Liver (tissue), 9 donors: ENCODE measurements around the gene DTNB. TPM values are rescaled to one million over a fixed set of nuclear protein-coding genes. Genes with fewer than 3 reads are reported as not detected.

Source experiments
- DNase-seq: peaks from one replicate; pipeline ENCODE4 v3.0.0-alpha.2; 2017; ENCODE audit warnings: low spot score
- H3K27ac ChIP-seq, 2 donors: one replicate each; pipeline ENCODE4 v1.7.0; 2013; ENCODE audit warnings: inconsistent platforms in 2 of 2, low read length in 2 of 2, control low read depth in 1 of 2, low read depth in 1 of 2, mild to moderate bottlenecking in 1 of 2
- H3K27me3 ChIP-seq, 4 donors: one replicate each; pipeline versions ENCODE4 v1.6.1 to v1.7.0; 2013; ENCODE audit warnings: low read length in 3 of 4, inconsistent platforms in 1 of 4, mild to moderate bottlenecking in 1 of 4, moderate library complexity in 1 of 4; ENCODE audit not compliant: control insufficient read depth in 4 of 4, insufficient read depth in 4 of 4
- H3K36me3 ChIP-seq, 4 donors: one replicate each; pipeline versions ENCODE4 v1.6.1 to v1.7.0; 2013; ENCODE audit warnings: low read length in 3 of 4, mild to moderate bottlenecking in 3 of 4, low read depth in 1 of 4, moderate library complexity in 1 of 4; ENCODE audit not compliant: control insufficient read depth in 4 of 4, insufficient read depth in 3 of 4
- H3K4me1 ChIP-seq, 4 donors: one replicate each; pipeline versions ENCODE4 v1.6.1 to v1.7.0; 2013; ENCODE audit warnings: low read length in 3 of 4, mild to moderate bottlenecking in 3 of 4, moderate library complexity in 1 of 4; ENCODE audit not compliant: control insufficient read depth in 4 of 4, insufficient read depth in 4 of 4
- H3K4me3 ChIP-seq, 3 donors: one replicate each; pipeline versions ENCODE4 v1.6.1 to v1.7.0; 2013; ENCODE audit warnings: low read length in 3 of 3, control low read depth in 1 of 3, low read depth in 1 of 3, mild to moderate bottlenecking in 1 of 3
- H3K9ac ChIP-seq, 2 donors: one replicate each; pipeline ENCODE4 v1.7.0; 2013; ENCODE audit warnings: low read length in 2 of 2, mild to moderate bottlenecking in 2 of 2, moderate library complexity in 2 of 2, control low read depth in 1 of 2, low read depth in 1 of 2
- H3K9me3 ChIP-seq, 4 donors: one replicate each; pipeline versions ENCODE4 v1.6.1 to v1.7.0; 2013; ENCODE audit warnings: low read length in 3 of 4; ENCODE audit not compliant: control insufficient read depth in 4 of 4
- ATF3 ChIP-seq: IDR thresholded peaks from 2 replicates; pipeline ENCODE4 v1.6.1; 2016; ENCODE audit warnings: antibody characterized with exemption
- CTCF ChIP-seq: fragments of 150-350 bp; IDR thresholded peaks from 2 replicates; pipeline ENCODE4 v1.5.1; 2017; ENCODE audit warnings: improper control_type of control experiment, low read depth, low read length; ENCODE audit not compliant: missing input control
- EGR1 ChIP-seq, 2 donors: IDR thresholded peaks; 2 replicates each; pipeline ENCODE4 v1.6.1; 2016 to 2018; ENCODE audit warnings: antibody characterized with exemption in 2 of 2, low read depth in 2 of 2
- FOXA1 ChIP-seq: IDR thresholded peaks from 2 replicates; pipeline ENCODE4 v1.6.1; 2016; ENCODE audit warnings: antibody characterized with exemption
- FOXA2 ChIP-seq: IDR thresholded peaks from 2 replicates; pipeline ENCODE4 v1.6.1; 2016; ENCODE audit warnings: antibody characterized with exemption
- GABPA ChIP-seq, 2 donors: IDR thresholded peaks in 1 of 2; conservative IDR thresholded peaks in 1 of 2; 2 replicates each; pipeline ENCODE4 v1.6.1; 2016; ENCODE audit warnings: antibody characterized with exemption in 2 of 2, mild to moderate bottlenecking in 1 of 2, moderate library complexity in 1 of 2
- HNF4A ChIP-seq, 2 donors: conservative IDR thresholded peaks; 2 replicates each; pipeline ENCODE4 v1.6.1; 2016; ENCODE audit warnings: antibody characterized with exemption in 2 of 2, mild to moderate bottlenecking in 2 of 2
- HNF4G ChIP-seq: IDR thresholded peaks from 2 replicates; pipeline ENCODE4 v1.6.1; 2016; ENCODE audit warnings: antibody characterized with exemption
- JUND ChIP-seq, 2 donors: IDR thresholded peaks; 2 replicates each; pipeline ENCODE4 v1.6.1; 2016; ENCODE audit warnings: antibody characterized with exemption in 2 of 2
- NR2F2 ChIP-seq: IDR thresholded peaks from 2 replicates; pipeline ENCODE4 v1.6.1; 2016; ENCODE audit warnings: antibody characterized with exemption
- RAD21 ChIP-seq, 2 donors: IDR thresholded peaks; 2 replicates each; pipeline ENCODE4 v1.6.1; 2016; ENCODE audit warnings: antibody characterized with exemption in 2 of 2, mild to moderate bottlenecking in 2 of 2
- REST ChIP-seq: IDR thresholded peaks from 2 replicates; pipeline ENCODE4 v1.6.1; 2016; ENCODE audit warnings: antibody characterized with exemption, mild to moderate bottlenecking
- RXRA ChIP-seq, 2 donors: IDR thresholded peaks; 2 replicates each; pipeline ENCODE4 v1.6.1; 2017 to 2018; ENCODE audit warnings: antibody characterized with exemption in 2 of 2, mild to moderate bottlenecking in 1 of 2
- SP1 ChIP-seq: IDR thresholded peaks from 2 replicates; pipeline ENCODE4 v1.6.1; 2018; ENCODE audit warnings: antibody characterized with exemption, mild to moderate bottlenecking
- YY1 ChIP-seq: IDR thresholded peaks from 2 replicates; pipeline ENCODE4 v1.6.1; 2016; ENCODE audit warnings: antibody characterized with exemption, mild to moderate bottlenecking
- ZBTB33 ChIP-seq: IDR thresholded peaks from 2 replicates; pipeline ENCODE4 v1.6.1; 2016; ENCODE audit warnings: antibody characterized with exemption
- WGBS: extraction: QIAGEN DNeasy Blood & Tissue Kit; methylation state at CpG from one replicate; pipeline ENCODE4 v1.1.7; 2013; 5-methylcytosine and 5-hydroxymethylcytosine counted together
- polyA plus RNA-seq, 2 donors: library from polyadenylated mRNA; stranded (reverse) in 1 of 2; unstranded in 1 of 2; fragments of 200-250 nt in 1 of 2; fragments of >200 nt in 1 of 2; fragmentation: Nextera tagmentation in 1 of 2; extraction: Ambion mirVana in 1 of 2; gene quantifications; one replicate each; pipeline versions ENCODE4 v1.2.1 to v1.2.3, GENCODE V29; 2013 to 2015
- total RNA-seq, 2 donors: library from RNA; depleted of rRNA; stranded (reverse); fragments of >200 nt; gene quantifications; one replicate each; pipeline ENCODE4 v1.2.3, GENCODE V29; 2014
- TF ChIP-seq, protein P1 (sequence below): IDR thresholded peaks from 2 replicates; pipeline ENCODE4 v1.6.1; 2016; ENCODE audit warnings: antibody characterized with exemption
- donor health status: healthy.
- donor health status: healthy.
- donor health status: healthy.
- donor health status: healthy.
- donor health status: healthy.

Gene DTNB
- total and polyA plus RNA-seq, 4 donors = 3.3 to 10.5 (median 6.4) TPM

DNA sequence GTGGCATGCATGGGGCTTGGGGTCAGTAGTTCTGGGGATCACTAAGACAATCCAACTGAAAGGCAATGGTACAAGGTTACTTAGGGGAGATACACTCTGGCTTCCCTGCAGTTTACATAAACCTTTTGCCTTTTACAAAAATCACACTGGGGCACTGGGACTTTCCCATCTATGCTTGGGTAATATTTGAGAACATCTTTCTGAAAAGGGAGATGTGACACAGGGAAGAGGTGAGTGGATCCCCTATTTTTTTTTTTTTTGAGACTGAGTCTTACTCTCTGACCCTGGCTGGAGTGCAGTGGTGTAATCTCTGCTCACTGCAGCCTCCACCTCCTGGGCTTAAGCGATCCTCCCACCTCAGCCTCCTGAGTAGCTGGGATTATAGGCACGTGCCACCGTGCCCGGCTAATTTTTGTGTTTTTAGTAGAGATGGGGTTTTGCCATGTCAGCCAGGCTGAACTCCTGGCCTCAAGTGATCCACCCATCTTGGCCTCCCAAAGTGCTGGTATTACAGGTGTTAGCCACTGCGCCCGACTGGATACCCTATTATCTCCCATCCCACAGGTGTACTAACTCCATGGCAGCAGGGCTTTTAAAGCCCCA lies 248.8 kb downstream of the DTNB start:
- Histone ChIP-seq H3K36me3 (no peaks in the 10 kb centered on the region), H3K27ac (no peak overlapping the region), H3K9ac (no peak overlapping the region), H3K27me3 (no peaks in the 10 kb centered on the region), H3K4me1 (peaks cover 0 to 16% (median 8%) of the 10 kb centered on the region in 4 donors), H3K9me3 (no peaks in the 10 kb centered on the region), H3K4me3 (no peak overlapping the region)
- TF ChIP-seq RAD21 (IDR thresholded peaks at IDR 0.05) = no peak
- TF ChIP-seq HNF4A (conservative IDR thresholded peaks at IDR 0.05) = no peak
- no peak for TF ChIP-seq NR2F2
- TF ChIP-seq CTCF = no peak
- TF ChIP-seq JUND (IDR thresholded peaks at IDR 0.05) = no peak
- no peak for TF ChIP-seq ZBTB33
- no peak for TF ChIP-seq RXRA (IDR thresholded peaks at IDR 0.05)
- TF ChIP-seq YY1 = no peak
- TF ChIP-seq GABPA (IDR thresholded peaks at IDR 0.05 in 1 of 2, conservative IDR thresholded peaks at IDR 0.05 in 1 of 2) = no peak
- no peak for TF ChIP-seq REST
- TF ChIP-seq FOXA1 = no peak
- TF ChIP-seq HNF4G = no peak
- TF ChIP-seq, protein P1, sequence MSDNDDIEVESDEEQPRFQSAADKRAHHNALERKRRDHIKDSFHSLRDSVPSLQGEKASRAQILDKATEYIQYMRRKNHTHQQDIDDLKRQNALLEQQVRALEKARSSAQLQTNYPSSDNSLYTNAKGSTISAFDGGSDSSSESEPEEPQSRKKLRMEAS = no peak
- no peak for TF ChIP-seq ATF3
- DNase-seq = no peak
- WGBS = 96% methylated on average over 6 of the region's 6 CpGs

DNA sequence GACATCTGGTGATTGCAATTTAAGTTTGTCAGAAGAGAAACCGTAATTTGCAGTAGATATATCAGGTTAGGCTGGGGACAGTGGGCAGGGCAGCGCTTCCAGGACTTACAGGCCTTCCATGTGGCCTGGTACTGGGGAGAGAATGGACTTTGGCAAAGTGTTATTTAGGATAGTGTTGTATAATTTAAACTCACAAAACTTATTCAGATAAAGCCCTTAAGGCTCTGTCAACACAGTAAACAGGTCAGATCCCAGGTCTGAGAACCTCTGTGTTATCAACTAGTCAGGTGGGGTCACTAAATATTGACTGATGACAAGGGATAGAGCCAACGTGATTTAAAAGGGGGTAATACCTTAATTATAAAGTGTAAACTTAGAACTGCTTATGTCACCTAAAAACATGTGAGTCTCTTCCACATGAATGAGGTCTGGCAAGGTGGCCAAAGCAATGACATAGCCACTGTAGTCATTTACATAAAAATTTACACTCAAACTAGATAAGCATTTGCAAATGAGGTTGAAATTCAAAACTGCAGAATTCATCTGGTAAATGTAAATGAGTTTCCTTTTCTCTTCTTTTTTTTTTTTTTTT lies 251.5 kb downstream of the DTNB start:
- Histone ChIP-seq H3K27ac (no peak overlapping the region), H3K9me3 (no peaks in the 10 kb centered on the region), H3K36me3 (peaks cover 0 to 2% (median 0%) of the 10 kb centered on the region in 4 donors), H3K27me3 (no peaks in the 10 kb centered on the region), H3K9ac (no peak overlapping the region), H3K4me1 (peaks cover 0 to 16% (median 8%) of the 10 kb centered on the region in 4 donors), H3K4me3 (no peak overlapping the region)
- no peak for DNase-seq
- TF ChIP-seq SP1 = peak; percentile 72
- TF ChIP-seq GABPA (IDR thresholded peaks at IDR 0.05 in 1 of 2, conservative IDR thresholded peaks at IDR 0.05 in 1 of 2) = no peak
- peak; percentile 51 for TF ChIP-seq HNF4G
- no peak for TF ChIP-seq CTCF
- peak in 1 of 2 donors; percentile 5 for TF ChIP-seq RAD21 (IDR thresholded peaks at IDR 0.05)
- peak; percentile 69 to 82 for TF ChIP-seq HNF4A (conservative IDR thresholded peaks at IDR 0.05)
- peak in 1 of 2 donors; percentile 24 for TF ChIP-seq JUND (IDR thresholded peaks at IDR 0.05)
- peak; percentile 21 for TF ChIP-seq FOXA2
- no peak for TF ChIP-seq YY1
- peak; percentile 42 to 60 for TF ChIP-seq RXRA (IDR thresholded peaks at IDR 0.05)
- no peak for TF ChIP-seq ATF3
- TF ChIP-seq ZBTB33 = peak; percentile 24
- TF ChIP-seq EGR1 (IDR thresholded peaks at IDR 0.05; ENCODE audit: low read depth in 2 of 2) = no peak
- 39% methylated on average over 3 of the region's 3 CpGs for WGBS
